ENCODE data around the gene C9orf85. TPM values are rescaled to one million over a fixed set of nuclear protein-coding genes. Genes with fewer than 3 reads are reported as not detected.
A peak's percentile ranks its signal among the peaks of the same experiment; 100 is the strongest.

C9orf85 gene
- total and polyA plus RNA-seq, 10 of the 15 experiments (the other 5 are each of a cell fraction or from before 2014, with no cell fraction given), result 9.1 to 22.6 (median 16.4) TPM

DNA sequence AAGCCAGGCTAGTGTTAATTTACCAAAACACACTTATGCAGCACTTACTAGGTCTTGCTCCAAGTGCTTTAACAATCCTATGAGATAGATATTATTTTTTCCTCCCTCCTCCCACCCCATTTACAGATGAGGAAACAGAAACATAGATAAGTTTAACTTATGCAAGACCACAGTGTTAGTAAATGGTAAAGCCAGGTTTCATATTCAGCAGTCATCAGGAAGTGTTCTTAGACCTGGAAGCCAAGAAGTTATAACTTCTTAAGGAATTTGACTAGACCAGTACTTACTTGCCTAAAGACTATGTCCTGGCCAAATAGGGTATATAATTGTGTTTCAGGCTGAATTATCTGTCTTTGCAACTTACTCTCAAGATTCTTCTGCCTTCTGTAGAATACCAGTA is 16.3 kb upstream of the C9orf85 start:
- ChIA-PET POLR2A (interaction anchor here (0.8 to 2.6 kb wide), 2 partner anchors 16 to 19 kb away, joined by 5 to 8 read pairs; partner anchors contain the start of genes ABHD17B and C9orf85), CTCF (interaction anchor here (1.3 to 2.5 kb wide), 4 partner anchors 11 to 130 kb away, joined by 4 to 8 read pairs (median 6); no protein-coding TSS in a partner anchor), RAD21 (ENCODE audit: unreplicated experiment) (interaction anchor here (3.2 kb wide), 1 partner anchor 17 kb away, joined by 22 read pairs; the partner anchor contains the start of genes ABHD17B and C9orf85), SMC1A (ENCODE audit: uncharacterized antibody, unreplicated experiment) (interaction anchor here (1.0 to 2.9 kb wide), 10 partner anchors 8 to 336 kb away, joined by 3 to 15 read pairs (median 6); partner anchors contain the start of genes ABHD17B and C9orf85)
- Histone ChIP-seq H3K36me3 (ENCODE audit: control insufficient read depth in 2 of 2, insufficient read depth in 2 of 2, low read length in 1 of 2) (no peaks in the 10 kb centered on the region), H3K4me2 (ENCODE audit: control insufficient read depth, insufficient read depth) (no peak overlapping the region), H3K9me3 (replicated peaks; ENCODE audit: control insufficient read depth, insufficient read depth, low read length) (no peaks in the 10 kb centered on the region; the same call in 2 of the 3 replicates), H3K27me3 (replicated peaks in 1 of 2; ENCODE audit: control insufficient read depth in 2 of 2, insufficient read depth in 2 of 2, low read length in 1 of 2) (no peaks in the 10 kb centered on the region), H3K4me3 (no peak overlapping the region), H2AFZ (ENCODE audit: control insufficient read depth, low read depth, low read length) (no peak overlapping the region), H3K27ac (ENCODE audit: control insufficient read depth, insufficient read depth) (peak overlapping the region; percentile 48), H4K20me1 (ENCODE audit: control insufficient read depth, insufficient read depth) (no peaks in the 10 kb centered on the region), H3K9ac (ENCODE audit: control insufficient read depth, insufficient read depth, low read length) (no peak overlapping the region), H3K4me1 (ENCODE audit: control insufficient read depth, insufficient read depth, low read length) (peaks cover 38% of the 10 kb centered on the region), H3K79me2 (ENCODE audit: control insufficient read depth, insufficient read depth, low read length) (peaks cover 72% of the 10 kb centered on the region)
- TF ChIP-seq KAT2A (conservative IDR thresholded peaks at IDR 0.05; ENCODE audit: control insufficient read depth, low read depth, low read length) (no peak), IKZF1 (conservative IDR thresholded peaks at IDR 0.05) (no peak), ASH2L (IDR thresholded peaks at IDR 0.05; ENCODE audit: borderline replicate concordance, low read depth) (no peak), SREBF1 (IDR thresholded peaks at IDR 0.05; ENCODE audit: low read length) (no peak), ATF7 (IDR thresholded peaks at IDR 0.05; ENCODE audit: low read depth) (no peak), POU2F2 (IDR thresholded peaks at IDR 0.05; ENCODE audit: borderline replicate concordance, low read depth, low read length) (no peak), ZNF24 (IDR thresholded peaks at IDR 0.05) (no peak), RELA (IDR thresholded peaks at IDR 0.05; ENCODE audit: borderline replicate concordance, partially characterized antibody) (no peak), IRF5 (IDR thresholded peaks at IDR 0.05; ENCODE audit: borderline replicate concordance) (no peak), E2F4 (IDR thresholded peaks at IDR 0.05; ENCODE audit: low read depth, low read length) (no peak), ZSCAN29 (IDR thresholded peaks at IDR 0.05) (no peak), SRF (IDR thresholded peaks at IDR 0.05; ENCODE audit: low read depth in 2 of 2, low read length in 2 of 2) (no peak), GATAD2B (conservative IDR thresholded peaks at IDR 0.05; ENCODE audit: low read depth) (no peak), CEBPB (IDR thresholded peaks at IDR 0.05; ENCODE audit: borderline replicate concordance in 1 of 2, low read depth in 2 of 2, low read length in 2 of 2) (no peak), SP1 (IDR thresholded peaks at IDR 0.05; ENCODE audit: low read depth, low read length) (no peak)
- TF ChIP-seq, protein P1, sequence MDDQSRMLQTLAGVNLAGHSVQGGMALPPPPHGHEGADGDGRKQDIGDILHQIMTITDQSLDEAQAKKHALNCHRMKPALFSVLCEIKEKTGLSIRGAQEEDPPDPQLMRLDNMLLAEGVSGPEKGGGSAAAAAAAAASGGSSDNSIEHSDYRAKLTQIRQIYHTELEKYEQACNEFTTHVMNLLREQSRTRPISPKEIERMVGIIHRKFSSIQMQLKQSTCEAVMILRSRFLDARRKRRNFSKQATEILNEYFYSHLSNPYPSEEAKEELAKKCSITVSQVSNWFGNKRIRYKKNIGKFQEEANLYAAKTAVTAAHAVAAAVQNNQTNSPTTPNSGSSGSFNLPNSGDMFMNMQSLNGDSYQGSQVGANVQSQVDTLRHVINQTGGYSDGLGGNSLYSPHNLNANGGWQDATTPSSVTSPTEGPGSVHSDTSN (IDR thresholded peaks at IDR 0.05; ENCODE audit: insufficient replicate concordance, low read depth, low read length), result no peak
- no TSS peak for BruUV-seq (replicated peaks)
- in situ Hi-C loops (cut with MboI) (no loop called here), intact Hi-C loops (cut with micrococcal nuclease; ENCODE audit: unreplicated experiment) (loop anchor here (2.0 kb wide), 1 partner anchor 14 kb away; no protein-coding TSS in a partner anchor)
- ATAC-seq, result peak; percentile 59
- no peak for FAIRE-seq
- no peak for DNase-seq (ENCODE audit: low read depth, low spot score)
